Nucleus accumbens (tissue), 56 donors: Measurements from ENCODE around the gene HMCN2.

Experiments used
- DNase-seq, 56 donors: peaks; one replicate each; lab custom pipeline; 2025; lab: John Stamatoyannopoulos, UW

Gene HMCN2

GRCh38 chr9:130287736-130288135, 22.2 kb downstream of the HMCN2 start:
- no peak for DNase-seq

GRCh38 chr9:130288393-130288792, 22.8 kb downstream of the HMCN2 start:
- DNase-seq: no peak

GRCh38 chr9:130288926-130289690, 23.5 kb downstream of the HMCN2 start:
- DNase-seq: no peak

- DNase-seq: no peak
These were observed 24.2 kb downstream of the HMCN2 start for GRCh38 chr9:130289711-130290241.

- DNase-seq: no peak
These were observed 25.0 kb downstream of the HMCN2 start for GRCh38 chr9:130290291-130291181.

- no peak for DNase-seq
These were observed 25.9 kb downstream of the HMCN2 start for GRCh38 chr9:130291474-130291873.

- peak in 1 of 56 donors; percentile 5 for DNase-seq
These were observed 26.5 kb downstream of the HMCN2 start for GRCh38 chr9:130292106-130292505.

GRCh38 chr9:130294664-130295063, 29.1 kb downstream of the HMCN2 start:
- no peak for DNase-seq

- DNase-seq: no peak
These were observed 29.9 kb downstream of the HMCN2 start for GRCh38 chr9:130295431-130295830.

GRCh38 chr9:130295945-130296782, 30.6 kb downstream of the HMCN2 start:
- no peak for DNase-seq

GRCh38 chr9:130296783-130297055, 31.2 kb downstream of the HMCN2 start:
- DNase-seq: no peak

GRCh38 chr9:130297371-130297770, 31.8 kb downstream of the HMCN2 start:
- DNase-seq: no peak

GRCh38 chr9:130298662-130299279, 33.2 kb downstream of the HMCN2 start:
- DNase-seq: no peak

GRCh38 chr9:130299785-130300615, 34.4 kb downstream of the HMCN2 start:
- no peak for DNase-seq

- no peak for DNase-seq
These were observed 35.2 kb downstream of the HMCN2 start for GRCh38 chr9:130300739-130301138.

GRCh38 chr9:130301483-130302286, 36.1 kb downstream of the HMCN2 start:
- DNase-seq: peak in 1 of 56 donors; percentile 33

GRCh38 chr9:130302785-130303612, 37.4 kb downstream of the HMCN2 start:
- no peak for DNase-seq

- DNase-seq: no peak
These were observed 38.1 kb downstream of the HMCN2 start for GRCh38 chr9:130303613-130304055.
